GM20431 (cell line): Measurements from ENCODE around the gene KRT8.

Source experiments
- in situ Hi-C: fragments of 300-500 bp; cut with MseI, MboI; formaldehyde crosslinking; loops from one replicate; pipeline ENCODE4 v1.15.0; 2020; ENCODE audit warnings: low sequenced_read_pairs; ENCODE audit not compliant: unreplicated experiment

KRT8 gene

DNA sequence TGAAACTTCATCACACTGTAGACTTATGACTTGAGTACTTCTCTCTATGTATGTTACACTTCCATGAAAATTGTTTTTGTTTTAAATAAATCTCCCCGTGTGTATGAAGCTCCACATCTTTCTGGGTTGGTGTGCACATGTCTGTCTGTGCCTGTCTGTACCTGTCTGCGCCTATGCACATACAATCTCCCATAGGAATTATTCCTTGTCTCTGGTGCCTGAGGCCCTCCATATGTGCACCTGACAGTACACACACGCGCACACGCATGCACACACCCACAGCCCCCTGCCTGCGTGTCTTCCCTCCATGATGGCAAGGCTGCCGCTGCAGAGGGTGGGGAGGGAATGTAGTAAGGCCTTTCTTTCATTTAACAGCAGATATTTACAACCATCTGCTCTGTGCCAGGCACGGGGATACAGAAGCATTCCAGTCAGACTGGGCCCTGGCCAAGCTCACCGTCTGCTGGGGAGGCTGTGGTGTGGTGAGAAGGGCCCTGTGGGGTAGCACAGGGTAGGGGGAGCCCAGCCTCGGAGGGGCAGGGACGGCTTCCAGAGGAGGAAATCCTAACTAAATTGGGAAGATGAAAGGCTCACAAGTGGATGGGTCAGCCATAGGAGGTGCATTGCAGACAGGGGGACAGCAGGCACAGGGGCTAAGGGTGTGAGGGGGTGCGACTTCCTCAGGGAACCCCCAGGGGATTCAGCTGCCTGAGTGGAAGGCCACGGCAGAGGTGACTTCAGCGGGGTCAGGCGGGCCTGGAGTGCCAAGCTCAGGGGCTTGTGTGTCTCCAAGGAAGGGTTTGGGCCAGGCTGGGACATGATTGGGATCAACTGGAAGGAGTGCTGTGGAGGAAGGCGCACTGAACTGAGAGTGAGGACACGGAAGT is 26.1 kb downstream of the KRT8 start:
- in situ Hi-C loops = loop anchor here (10.0 to 25.0 kb wide), 2 partner anchors 294 to 491 kb away; partner anchors contain the start of gene KRT84

DNA sequence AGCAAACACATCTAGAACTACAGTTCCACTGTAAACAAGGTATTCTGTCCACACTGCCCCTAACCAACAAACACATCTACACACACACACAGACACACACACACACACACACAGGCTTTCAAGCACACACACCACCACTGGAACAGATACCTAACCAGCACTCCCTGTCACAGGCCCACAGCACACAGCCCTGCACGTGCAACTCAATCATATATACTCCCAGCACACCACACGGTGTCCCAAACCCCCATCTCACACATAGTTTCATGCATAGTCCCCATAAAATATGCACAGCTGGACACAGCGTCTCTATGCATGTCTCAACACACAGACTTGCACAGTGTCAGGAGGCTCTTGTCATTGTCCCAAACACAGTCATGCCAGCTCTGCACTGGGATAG is 27.6 kb downstream of the KRT8 start:
- in situ Hi-C loops = loop anchor here (10.0 to 25.0 kb wide), 2 partner anchors 292 to 490 kb away; partner anchors contain the start of gene KRT84

DNA sequence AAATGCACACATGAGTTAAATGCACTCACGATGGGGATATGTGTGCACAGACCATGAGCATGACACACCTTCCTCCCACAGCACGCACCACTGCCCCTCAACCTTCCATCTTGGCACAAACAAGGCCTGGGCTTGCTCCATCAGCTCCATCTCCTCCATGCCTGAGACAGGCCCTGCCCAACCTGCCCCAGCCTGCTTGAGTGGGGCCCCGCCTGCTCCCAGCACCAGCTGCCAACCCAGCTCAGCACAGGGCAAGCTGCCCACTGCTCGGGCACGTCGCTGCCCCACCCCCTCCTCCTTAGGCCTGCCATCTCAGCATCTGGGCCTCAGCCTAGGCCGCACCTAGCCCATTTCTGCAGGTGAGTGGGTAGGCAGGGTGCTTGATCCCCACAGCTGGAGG is 28.5 kb downstream of the KRT8 start:
- in situ Hi-C loops = loop anchor here (10.0 to 25.0 kb wide), 2 partner anchors 292 to 489 kb away; partner anchors contain the start of gene KRT84

DNA sequence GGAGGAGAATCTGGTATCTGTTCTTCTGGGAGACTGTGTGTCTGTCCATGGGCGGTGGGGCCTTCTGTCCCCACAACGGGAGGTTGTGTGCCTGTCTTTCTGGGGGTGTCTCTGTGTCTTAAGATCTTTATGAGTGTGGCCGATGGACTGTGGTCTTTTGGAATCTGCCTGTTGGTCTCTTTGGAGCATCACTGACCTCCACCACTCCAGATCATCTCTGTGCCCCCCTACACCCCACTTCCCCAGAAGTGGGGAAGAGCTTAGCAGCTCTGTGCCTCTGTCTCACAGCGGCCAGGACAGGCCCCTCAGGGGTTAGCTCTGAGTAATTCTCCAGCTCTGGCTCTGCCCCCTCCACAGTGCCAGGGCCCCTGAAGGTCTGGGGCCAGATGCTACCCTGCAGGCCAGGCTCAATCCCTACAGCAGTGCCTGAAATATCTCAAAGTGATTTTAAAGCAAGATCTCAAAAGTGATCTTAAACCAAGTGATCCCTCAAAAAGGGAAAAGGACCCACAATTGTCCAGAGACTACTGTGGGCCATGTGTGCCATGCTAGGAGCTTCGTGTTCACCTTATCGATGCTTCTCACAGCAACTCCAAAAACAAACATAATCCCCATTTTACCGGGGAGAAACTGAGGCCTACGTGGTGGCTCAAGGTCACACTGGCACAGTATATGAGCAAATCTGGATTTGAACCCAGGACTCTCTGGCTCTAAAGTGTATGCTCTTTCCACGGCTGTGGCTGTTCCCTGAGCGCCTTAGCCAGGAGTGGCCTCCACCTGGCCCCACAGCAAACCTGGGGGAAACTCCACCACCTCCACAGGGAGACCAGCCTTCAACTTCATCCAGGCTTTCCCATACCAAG is 30.1 kb downstream of the KRT8 start:
- in situ Hi-C loops = loop anchor here (10.0 to 25.0 kb wide), 2 partner anchors 290 to 488 kb away; partner anchors contain the start of gene KRT84

DNA sequence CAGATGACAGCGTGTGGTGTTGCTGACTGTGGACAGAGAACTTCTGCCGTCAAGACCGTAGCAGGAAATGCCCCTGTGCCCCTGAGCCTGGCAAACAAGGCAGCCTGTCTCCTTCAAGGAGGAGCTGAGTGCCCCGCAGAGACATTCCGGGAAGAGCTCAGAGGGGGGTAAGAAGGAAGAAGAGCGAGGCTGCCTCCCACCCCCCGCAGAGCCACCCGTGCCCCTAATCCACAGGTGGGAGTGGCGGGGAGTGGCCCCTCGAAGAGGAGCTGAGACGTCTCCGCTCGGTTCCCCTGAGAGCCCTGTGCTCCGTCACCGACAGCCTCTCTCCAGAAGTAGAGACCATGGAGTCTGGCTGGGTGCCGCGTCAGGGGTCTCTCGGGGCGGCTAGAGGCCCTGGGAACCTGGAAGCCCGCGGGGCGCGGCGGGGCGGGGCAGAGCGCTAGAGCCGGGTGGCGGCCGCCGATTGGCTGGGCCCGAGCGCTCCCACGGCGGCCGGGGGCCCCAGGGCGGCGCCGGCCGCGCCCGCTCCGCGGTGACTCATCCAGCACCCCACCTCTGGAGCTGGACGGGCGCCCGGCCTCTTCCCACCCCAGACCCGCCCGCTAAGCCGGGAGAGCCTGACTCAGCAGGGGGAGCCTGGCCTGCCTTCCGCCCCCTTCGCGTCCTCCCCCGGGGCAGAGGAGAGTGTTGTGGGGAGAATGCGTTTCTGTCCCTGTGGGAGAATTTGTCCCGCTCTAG is 30.9 kb downstream of the KRT8 start:
- in situ Hi-C loops = loop anchor here (10.0 kb wide), 1 partner anchor 289 kb away; no protein-coding TSS in a partner anchor

DNA sequence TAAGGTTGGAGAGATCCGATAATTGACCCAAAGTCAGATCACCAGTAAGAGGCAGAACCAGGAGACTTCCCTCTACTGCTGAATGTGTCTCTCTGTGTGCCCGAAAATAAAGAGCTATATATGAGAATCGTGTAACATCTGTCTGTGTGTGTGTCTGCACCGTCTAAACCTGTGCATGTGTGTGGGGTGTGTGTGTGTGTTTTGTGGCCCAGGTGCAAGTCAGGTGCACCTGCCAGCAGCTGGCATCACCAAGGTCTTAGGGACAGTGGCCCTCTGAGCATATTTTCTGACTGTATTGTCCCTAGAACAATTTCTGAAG is 31.4 kb downstream of the KRT8 start:
- in situ Hi-C loops = loop anchor here (10.0 kb wide), 1 partner anchor 289 kb away; no protein-coding TSS in a partner anchor

DNA sequence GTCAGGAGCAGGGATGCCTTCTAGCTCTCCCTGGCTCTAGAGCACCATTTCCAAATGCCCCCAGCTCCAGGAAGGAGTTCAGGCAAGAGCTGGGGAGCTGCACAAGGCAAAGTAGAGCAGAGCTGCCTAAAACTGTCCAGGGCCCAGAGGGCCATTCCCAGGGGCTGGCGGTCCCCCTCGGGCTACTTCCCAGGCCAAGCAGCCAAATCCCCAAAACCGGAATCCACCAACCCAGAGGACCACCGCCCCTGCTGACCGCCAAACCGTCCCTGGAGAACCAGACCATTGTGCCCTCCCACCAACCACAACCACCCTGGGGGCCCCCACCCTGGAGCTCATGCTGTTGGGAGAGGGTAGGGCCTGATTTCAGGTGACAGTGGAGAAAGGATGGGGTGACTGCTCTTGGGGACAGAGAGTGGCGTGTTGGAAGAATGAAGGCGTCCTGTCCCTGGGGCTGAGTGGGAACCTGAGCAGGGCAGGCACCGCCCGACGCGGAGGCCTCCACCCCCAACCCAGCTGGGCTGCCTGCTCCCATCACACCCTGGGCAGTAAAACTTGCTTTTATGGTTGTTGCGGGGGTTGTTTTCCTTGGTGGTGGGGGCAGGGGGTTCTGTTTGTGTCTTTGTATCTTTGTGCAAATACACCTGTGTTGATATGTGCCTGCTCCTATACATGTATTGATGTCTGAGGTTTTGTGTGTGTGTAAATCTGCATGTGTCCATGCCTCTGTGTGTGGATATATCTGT is 32.1 kb downstream of the KRT8 start:
- in situ Hi-C loops = loop anchor here (10.0 kb wide), 1 partner anchor 288 kb away; no protein-coding TSS in a partner anchor

DNA sequence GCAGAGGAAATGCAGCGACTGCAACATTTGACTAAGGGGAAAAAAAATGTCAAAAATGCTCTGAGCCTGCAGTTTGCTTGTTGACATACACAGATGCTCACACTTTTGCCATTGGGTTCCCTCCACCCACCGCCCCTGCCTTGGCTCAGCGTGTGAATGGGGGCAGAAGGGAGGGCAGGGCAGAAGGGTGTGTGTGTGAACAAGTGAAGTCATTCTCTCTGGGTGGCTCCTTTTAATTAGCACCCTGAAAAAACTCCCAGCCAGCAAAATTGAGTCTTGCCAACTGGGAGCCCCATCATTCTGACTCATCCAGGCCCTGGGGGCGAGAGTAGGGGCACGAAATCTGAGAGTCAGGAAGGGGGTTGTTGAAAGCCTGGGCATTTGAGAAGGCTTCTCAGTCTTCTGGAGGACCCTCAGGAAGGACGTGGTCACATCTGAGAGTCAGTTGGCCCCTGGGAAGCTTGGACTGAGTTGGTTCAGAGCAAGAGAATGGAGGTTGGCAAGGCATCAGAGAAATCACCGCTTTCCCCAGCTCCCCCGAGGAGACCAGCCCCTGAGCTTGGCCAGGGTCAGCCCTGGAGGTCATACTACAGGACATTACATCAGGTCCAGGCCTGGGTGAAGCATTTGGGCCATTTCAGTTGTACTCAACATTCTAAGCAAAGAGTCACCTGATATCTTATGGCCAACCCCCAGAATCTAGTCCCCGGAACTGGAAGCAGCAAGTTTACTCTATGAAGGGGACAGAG is 33.4 kb downstream of the KRT8 start:
- in situ Hi-C loops = loop anchor here (10.0 kb wide), 1 partner anchor 287 kb away; no protein-coding TSS in a partner anchor

DNA sequence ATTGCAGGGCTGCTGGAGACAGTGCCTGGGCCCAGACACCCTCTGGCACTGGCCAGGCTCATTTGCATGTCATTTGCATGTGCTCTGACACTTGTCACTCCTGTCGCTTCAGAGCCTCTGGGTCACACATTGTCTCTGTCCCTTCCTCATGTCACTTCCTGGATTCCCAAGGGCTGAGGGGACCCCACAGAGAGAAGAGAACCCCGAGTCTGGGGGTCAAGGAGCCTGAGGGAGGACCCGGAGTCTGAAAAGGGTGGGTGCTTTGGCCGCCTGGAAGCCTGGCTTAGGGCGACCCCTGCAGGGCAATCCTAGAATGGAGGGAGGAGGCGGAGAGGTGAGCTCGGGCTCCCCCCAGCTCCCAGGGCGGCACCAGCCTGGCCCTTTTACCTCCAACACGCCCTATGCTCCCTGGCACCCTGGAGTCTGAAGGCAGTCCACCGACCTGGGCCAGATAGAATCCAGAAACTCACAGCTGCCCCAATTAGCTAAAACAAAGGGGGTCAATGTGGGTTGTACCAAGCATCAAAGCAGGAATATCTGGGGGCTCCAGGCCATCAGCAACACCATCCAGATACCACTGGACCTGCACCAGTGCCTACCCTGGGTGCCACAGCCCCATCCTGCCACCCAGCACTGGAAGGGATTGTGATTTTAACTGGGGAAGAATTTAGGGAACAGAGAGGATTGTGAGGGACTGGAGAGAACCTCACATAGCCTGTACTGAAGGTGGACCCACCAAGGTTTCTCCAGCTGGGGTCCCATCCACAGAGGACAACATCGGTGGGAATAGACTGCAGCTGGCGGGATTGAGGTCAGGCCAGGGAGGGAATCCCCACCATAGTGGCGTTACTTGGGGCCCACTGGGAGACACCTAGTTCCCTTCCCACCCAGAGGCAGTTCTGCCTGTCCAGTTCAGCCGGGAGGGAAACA is 34.2 kb downstream of the KRT8 start:
- in situ Hi-C loops = loop anchor here (10.0 kb wide), 1 partner anchor 286 kb away; no protein-coding TSS in a partner anchor

DNA sequence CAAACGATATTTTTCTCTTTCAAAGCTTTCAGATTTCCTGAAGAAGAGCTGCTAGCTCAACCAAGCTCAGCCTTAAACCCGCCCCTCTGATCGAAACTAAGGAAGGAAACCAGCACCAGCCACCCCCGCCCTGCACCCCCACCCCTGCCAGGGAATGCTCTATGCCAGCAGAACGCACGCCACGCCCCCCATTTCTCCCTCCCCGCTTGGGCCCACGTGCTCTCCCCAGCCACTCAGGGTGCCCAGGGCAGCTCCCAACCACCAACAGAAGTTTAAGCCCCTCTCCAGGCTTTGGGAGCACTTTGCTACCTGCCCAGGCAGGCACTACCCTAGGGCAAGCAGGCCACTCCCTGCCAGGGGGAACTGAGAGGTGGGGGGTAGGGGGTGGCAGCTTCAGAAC is 37.2 kb downstream of the KRT8 start:
- in situ Hi-C loops = no loop called here

DNA sequence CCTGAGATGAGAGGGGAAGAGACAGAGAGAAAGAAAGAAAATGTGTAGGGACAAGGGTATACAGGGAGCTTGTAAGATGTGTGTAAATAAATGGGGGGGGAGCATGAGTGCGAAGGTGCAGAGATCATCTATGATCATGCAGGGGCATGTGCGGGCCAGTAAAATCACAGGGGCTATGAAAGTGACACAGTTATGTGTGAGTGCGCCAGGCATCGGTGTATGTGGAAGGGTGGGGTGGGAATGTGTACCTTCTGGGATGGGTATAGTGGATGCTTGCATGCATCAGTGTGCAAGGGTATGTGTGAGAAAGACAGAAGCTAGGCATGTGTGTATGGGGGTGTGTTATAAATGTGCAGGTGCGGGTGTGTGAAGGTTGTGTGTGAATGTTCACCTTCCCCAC is 37.7 kb downstream of the KRT8 start:
- in situ Hi-C loops = no loop called here

DNA sequence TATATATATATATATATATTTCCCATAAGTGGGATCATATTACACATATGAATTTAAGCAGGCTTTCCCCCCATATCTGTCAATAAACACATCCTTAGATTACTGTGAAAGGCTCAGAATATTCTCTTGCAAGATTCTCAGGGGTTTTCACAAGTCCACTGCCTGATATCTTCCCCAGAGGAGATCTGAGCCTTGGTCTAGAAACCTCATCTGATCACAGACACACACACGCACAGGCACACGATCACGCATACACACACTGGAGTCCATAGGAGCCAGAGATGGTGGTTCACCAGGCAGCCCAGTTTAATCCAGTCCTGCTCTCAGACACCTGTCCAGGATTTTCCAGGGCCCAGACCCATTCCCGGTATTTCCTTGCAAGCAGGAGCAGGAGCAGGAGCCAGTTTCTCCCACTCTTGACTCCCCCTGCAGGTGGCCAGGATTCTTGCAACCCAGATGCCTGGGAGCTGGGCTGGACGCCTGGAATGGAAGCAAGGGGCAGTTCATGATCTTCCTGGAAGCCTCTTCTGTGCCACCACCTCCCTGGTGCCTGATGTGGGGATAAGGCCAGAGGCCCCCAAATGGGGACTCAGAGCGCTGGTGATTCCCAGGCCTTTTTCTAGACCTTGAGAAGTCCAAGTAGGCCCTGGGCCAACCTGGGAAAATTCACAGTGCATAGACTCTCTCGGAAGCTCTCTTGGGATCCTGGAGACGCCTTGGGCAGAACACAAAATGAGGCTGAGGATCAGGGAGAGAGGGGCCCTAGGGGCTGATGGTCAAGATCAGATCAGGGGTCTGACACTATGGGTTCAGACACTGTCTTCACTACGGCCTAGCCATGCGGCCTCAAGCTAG is 39.6 kb downstream of the KRT8 start:
- in situ Hi-C loops = no loop called here

DNA sequence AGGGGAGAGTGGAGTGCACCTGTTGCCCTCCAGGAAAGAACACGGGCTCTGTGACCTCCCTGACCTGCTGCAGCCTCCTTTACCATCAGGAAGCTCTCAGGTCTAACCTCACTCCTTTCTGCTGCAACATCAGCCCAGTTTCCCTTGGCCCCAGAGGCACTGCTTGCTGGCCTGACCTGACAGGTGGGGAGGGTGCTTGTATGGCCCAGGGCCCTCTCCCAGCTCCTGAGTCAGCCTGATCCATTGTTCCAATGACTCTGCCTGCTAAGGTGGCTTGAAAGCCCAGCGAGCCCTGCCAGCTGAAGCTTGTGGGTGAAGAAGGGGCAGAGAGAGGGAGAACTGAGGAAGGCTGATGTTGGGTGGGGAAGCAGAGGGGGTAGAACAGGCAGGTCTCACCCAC is 42.9 kb downstream of the KRT8 start:
- in situ Hi-C loops = no loop called here

DNA sequence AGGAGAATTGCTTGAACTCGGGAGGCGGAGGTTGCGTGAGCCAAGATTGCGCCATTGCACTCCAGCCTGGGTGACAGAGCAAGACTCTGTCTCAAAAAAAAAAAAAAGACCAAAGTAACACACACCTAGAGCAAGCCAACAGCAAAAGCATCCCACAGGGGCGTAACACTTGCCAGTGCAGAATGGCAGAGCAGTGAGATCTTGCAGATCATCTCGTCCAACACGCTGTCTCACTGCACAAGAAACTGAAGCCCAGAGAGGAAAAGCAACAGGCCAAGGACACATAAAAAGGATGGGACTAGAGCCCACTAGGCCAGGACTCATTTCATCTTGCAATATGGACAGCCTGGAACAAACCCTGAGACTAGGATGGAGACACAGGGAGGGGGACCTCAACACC is 43.4 kb downstream of the KRT8 start:
- in situ Hi-C loops = no loop called here

DNA sequence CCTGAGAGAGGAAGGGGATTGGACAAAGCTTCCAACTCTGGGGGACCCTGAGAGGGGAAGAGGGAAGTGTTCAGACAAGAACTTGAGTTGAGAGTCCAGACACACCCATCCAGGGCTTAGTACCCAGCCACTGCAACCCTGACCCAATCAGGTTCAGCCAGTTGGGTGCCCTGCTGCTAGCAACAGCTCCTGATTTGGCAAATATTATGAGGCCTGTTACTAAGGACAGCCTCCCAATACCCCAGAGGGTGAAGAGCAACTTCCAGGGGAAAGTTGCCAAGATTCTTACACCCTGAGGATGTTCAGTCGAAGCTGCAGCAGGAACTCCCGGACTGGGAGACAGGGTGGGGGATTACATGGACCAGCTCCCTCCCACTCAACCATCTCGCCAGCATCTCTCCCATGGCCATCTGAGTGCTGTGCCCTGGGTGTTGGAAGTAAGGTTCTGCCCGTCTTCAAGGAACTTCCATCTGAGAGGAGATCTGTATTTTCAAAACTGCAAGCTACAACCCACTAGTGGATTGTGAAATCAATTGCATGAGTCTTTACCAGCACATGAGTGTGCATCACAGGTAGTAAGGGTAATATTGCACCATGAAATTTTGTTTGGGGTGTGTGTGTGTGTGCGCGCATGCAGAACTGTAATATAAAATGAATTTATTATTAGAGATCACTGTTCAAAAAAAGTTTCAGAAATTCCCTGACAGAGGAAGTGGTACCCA is 44.6 kb downstream of the KRT8 start:
- in situ Hi-C loops = no loop called here

DNA sequence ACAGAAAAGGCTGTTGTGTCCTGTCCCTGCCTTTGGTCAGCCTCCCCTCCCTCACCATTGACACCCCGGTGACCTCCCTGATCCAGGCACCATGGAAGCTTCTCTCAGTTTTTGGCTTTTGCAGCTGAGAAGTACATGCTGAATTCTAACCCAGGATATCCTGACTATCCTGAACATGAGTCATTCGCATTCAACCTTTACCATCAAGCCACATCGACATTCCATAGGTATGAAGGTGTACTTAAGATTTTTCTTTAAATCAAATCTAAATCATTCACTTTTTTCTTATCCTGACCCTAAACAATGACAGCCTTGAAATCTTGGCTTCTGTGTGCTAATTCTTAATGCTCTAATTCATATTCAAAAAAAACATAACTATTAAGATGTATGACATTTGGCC is 47.4 kb downstream of the KRT8 start:
- in situ Hi-C loops = no loop called here
